Superior temporal gyrus (tissue), 1 donor: ENCODE data around the gene PRKD3.

ENCODE experiments used
- DNase-seq: peaks from one replicate; pipeline ENCODE4 v3.0.0-alpha.2; 2016; ENCODE audit errors: extremely low spot score

PRKD3 gene

DNA sequence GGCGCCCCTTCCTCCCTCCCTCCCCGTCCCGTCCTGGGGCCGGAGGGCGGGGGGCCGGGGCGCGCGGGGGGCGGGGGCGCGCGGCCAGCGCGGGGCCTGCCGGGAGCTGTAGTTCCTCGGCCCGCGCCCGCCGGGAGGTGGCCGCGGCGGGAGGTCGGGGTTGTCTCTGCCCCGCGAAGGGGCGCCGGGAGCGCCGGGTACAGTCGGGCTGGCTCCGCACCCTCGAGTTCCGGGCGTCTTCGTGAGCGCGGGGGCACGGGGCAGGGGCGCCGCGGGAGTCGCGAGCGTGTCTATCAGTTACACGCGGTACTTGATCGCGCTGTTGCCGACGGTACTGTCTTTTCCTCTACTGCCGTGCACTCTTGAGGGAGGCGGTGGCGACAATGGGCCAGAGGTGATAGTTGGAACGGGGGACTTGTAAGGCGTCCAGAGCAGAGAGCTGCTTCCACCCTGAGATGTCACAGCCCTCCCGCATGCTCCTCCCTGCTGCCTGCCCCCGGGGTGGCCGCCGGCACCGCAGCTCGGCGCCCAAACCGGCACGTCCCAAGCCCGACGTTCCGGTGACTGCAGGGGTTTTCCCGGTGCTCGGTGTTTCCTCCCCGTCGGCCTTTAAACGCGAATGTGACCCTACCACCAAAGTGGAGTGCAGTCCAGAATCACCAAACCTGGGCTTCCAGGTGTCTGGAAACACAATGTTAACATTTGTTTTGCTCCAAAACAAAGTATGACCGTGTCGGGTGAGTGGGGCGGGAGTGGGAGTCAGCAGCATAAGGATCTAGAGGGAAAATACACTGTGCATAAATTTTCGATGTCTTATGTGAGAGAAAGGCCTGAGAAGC is at the start of gene PRKD3:
Gene PRKD3, minus strand, starts transcription at position 48 of the 839 bp plus-strand sequence. CDS start 8,309 bp downstream, outside the sequence.
- no peak for DNase-seq

DNA sequence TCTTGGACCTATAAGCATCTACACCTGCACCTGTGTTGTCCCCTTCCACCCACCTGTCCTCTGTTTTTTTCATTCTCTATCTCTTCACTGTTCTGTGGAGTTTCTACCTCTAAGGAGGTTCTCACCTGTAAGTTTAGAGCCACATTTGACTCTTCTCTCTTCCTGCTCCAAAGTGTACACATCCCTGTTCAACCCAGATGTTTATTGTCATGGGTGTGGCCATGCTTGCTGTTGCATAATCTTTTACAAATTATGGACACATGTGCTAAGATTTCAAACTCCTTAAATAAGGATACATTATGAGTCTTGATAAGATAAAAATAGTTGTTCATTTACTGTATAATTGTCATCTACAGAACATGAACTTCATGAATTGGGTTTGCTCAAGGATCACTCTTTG is 47.4 kb upstream of the PRKD3 start:
- DNase-seq: no peak

DNA sequence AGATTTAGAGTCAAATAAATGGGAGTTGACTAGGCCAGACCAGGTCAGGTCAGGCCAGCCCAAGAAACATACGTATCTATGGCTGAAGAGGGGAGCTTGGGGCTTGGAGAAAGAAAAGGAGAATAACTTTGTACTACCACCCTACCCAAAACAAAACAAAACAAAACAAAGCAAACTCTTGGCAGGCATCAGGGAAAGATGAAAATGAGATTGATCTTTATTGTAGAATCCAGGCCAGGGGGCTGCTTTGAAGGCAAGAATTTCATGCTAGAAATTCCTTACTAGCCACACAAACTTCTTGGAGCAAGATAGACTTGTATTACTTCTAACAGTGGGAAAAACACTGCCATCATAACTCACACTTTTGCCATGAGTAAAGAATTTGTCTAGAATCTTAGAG is 46.0 kb upstream of the PRKD3 start:
- DNase-seq: no peak

DNA sequence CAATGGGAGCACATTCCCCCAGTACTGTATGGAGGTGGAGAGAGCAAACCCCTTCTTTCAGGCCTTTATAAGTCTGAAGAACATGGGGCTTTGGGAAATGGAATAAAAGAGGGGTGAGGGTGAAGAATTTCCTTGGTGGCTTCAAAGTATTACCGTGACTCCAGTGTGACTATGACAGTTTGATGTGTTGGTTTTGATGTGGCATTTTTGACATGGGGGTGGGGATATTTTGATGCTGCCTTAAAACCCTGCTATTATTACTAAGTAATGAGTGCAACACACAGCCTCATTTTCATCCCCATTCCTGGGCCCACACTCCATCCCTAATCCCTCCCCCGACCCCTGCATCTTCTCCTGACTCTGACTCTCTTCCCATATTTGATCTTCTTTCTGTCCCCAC is 43.4 kb upstream of the PRKD3 start:
- DNase-seq: no peak

DNA sequence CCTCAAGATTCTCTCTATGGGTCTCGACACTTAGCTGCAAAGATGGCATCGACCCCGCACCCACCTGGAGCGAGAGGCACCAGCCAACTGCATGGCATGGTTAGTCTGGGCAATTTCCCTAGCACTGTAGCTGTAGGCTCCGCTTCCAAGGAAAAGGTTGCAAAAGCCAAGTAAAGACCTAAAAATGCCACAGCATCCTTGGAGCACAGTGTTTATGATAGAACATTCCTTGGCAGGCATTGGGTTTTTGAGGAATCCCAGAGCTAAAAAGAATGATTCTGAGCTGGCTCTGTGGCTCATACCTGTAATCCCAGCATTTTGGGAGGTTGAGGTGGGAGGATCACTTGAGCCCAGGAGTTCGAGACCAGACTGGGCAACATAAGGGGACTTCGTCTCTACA is 42.7 kb upstream of the PRKD3 start:
- DNase-seq: no peak

DNA sequence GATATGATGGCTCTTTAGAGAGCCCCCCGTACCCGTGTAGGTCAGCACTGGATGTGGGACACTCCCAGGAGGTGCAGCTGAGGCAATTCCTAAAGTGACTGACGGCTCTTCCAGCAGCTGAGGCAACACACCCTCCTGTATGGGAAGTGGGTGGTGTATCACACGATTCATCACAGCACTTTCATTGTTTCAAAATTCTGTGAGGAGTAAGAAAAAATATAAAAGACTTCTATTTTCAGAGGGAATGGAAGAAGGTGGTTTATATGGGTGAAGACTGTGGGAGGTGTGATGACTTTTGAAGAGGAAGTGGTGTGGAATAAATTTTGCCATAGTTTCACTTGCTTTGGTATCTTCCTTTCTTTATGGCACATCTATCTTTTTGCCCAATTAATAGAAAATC is 42.1 kb upstream of the PRKD3 start:
- no peak for DNase-seq

DNA sequence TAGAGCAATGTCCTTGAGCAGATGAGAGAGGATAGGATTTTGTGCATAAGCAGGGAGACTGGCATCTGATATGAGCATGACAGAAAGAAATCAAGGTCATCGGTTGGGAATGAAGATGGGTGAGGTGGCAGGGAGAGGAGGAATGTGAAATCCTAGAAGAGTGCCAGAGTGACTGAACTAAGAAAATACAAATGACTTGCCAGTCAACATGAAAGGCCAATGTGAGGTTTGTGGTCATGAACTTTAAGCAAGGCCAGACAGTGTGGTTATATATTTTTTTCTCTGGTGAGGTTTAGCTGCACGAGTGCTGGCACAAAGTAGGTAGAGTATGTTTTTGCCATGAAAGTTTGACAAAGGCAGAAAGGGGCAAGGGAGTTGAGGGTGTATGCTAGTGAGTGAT is 41.0 kb upstream of the PRKD3 start:
- no peak for DNase-seq

DNA sequence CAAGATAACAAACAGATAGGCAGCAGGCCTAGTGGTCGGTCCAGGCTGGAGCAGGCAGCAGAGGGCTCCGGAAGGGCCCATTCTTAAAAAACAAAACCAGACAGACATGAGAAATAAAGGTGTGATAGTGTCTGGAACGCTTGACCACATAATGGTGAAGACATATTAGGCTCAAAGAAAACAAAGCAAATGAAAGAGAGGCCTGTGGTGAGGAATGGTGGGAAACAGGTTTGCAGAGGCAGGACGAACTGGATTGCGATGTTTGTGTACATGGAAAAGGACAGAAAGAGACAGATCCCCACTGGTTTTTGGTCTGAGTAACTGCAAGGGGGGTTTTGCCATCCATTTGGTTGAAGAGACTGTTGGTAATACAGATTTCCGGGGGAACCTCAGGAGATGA is 39.7 kb upstream of the PRKD3 start:
- DNase-seq: no peak

DNA sequence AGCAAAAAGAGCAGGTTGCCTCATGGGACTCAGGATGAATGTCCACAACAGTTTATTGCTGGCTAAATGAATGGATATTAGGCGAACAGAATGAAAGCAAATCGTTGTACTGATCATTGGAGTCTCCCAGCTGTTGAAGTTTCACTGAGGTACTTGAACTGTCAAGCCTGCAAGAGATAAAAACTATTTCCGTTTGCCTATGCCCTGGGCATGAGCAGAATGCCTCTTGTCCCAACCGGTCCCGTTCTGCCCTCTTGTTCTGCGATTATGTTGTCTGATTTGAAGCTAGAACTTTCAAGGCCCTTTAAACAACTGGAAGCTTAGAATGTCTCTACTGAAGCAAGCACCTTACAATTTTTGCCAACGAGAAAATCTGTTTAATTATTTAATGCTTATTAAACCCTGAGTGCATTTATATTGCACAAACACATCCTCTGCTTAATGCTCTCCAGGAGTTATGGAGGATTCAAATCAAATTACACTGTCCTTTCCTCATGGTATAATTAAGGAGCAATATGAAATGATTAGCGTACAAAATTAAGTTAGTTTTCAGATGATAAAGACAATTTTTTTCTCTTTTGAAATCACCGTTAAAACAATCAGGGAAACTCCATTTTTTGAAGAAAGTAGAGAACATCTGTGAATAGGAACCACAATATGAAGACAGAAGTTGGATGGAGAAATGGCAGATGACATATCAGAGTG is 37.5 kb upstream of the PRKD3 start:
- no peak for DNase-seq

DNA sequence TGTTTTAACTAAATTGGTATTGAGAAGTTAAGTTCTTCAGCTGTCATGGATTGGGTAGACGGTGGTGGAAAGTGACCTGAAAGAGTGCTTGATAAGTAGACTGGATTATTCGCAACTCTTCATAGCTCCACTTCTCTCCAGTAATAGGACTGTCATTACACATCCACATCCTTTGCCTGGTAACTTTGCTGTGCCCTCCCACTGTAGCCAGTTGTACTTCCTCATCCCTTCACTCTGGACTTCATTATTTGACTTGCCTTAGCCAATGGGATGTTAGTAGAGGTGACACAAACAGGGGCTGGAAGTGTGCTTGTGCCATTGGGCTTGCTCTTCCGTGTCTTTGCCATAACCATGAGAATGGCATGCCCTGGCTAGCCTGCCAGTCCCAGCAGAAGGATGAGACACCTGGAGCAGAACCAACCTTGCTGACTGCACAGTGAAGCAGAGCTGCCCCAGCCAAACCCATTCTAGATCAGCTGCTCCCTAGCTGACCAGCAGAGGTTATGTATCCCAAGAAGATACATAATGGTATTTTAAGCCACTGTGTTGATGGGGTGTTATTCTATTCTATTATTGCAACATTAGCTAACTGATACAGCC is 36.7 kb upstream of the PRKD3 start:
- no peak for DNase-seq

DNA sequence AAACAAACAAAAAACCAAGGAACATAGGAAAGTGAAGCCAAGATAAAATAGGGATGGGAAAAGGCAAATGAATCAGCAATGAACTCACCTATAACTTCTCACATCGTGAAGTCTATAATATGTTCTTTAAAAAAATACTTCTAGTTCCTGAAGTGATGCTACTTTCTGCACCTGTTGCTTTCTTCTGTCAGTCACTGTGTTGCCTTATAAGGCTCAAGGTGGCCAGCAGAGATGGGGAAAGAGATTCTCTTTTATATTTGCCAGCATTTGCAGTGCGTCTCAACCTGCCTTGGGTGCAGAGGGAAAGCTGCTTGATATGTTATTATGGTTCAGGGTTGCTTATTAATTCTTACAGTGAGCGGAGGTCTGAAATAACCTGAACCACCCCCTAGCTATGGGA is 33.8 kb upstream of the PRKD3 start:
- no peak for DNase-seq

DNA sequence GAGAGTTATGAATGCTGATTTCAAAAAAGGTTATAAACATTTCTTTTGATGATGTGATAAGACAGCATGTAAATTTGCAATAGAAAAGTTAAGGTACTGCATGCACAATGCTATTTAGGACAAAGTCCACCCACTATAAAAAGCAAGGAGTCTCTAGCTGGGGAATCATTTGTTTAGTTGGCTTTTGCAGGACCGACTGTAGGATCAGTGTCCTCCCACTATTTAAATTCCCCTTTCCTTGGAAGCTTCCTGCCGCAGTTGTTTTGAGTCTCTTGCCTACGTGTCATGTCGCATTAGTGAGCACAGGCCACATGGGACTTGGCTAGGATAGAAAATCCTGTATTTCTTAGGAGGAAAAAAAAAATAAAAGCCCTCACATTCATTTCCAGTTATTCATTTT is 32.9 kb upstream of the PRKD3 start:
- no peak for DNase-seq

DNA sequence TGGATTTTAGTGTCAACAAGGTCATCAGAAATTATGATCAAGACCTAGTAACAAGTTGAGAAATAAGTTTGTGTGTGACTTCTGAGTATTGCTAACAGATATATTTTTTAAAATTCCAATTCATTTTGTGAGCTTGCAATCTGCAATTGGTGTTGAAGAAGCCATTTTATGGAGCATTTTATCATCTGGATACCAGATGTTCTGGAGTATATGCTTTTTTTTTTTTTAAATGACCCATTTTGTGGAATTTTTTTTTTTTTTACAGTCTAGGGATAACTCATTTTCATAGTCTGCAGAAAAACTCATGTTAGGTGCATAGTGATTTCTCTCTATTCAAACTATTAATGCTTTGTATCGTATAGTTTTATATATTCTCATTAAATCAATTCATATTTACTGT is 32.4 kb upstream of the PRKD3 start:
- DNase-seq: no peak

DNA sequence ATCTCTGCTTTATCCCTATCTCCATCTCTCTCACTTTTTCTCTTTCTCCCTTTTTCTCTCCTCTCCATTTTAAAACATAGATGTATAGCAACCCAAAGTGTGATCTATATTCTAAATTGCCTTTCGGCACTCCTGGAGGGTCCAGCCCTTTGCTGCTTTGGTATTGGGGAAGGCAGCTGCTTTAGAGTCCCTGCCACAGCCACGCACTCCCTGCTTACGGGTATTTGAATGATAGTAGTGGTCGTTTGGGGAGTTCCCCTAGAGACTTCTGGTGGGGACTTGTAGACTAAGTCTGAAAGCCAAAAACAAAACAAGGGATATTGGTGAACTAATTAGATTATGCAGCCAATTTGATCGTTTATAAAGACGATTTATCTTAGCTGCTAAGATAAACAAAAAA is 31.7 kb upstream of the PRKD3 start:
- no peak for DNase-seq

DNA sequence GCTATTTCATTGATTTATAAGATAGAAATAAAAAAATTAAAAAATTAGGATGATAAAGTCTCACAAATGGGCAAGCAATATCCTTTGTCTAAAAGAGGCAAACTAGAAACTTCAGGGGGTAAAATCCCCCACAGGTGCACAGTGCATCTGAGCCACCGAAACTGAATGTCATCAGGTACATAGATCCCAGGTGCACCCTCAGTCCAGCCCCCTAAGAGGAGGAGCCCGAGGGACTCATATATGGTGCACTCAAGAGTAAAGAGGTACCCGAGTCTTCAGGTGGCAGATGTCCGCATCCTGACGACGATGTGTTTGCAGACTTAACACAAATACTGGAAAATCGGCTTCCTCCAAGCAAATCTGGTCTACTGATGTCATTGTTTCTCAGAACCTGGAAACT is 31.1 kb upstream of the PRKD3 start:
- DNase-seq: no peak

DNA sequence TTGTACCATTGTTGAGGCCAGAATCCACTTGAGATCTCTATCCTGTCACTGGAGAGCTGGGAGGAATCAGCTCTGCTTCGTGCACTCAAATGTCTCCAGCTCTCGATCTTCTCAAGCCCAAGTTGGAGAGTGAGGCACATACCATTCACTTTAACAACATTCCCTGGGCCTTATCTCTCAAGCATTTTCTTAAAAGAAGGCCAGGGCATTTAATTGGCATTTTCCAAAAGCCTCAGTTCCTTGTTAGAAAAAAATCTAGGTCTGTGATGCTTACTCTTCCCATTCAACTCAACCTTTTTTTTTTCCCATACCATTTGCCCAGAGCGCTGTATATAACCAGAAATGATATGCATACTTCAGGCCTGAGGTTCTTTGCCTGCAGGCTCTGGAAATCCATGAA is 29.9 kb upstream of the PRKD3 start:
- DNase-seq: no peak

DNA sequence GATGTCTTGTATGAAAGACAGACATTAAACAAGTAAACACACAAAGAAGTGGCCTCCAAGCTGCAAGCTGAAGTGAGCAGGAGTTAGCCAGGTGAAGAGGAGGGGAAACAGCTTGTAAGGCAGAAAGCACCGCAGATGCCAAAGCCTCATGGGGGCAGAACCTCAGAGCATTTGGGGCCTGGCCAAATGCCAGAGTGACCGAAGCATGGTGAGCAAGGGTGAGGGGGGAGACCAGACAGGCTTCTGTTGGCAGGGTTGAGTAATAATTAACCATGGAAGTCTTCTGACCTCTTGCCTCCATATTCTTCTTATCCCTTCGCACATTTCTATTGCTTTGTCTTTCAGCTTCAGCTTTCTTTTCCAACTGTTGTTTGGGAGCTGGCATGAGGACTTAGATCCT is 25.4 kb upstream of the PRKD3 start:
- DNase-seq: no peak

DNA sequence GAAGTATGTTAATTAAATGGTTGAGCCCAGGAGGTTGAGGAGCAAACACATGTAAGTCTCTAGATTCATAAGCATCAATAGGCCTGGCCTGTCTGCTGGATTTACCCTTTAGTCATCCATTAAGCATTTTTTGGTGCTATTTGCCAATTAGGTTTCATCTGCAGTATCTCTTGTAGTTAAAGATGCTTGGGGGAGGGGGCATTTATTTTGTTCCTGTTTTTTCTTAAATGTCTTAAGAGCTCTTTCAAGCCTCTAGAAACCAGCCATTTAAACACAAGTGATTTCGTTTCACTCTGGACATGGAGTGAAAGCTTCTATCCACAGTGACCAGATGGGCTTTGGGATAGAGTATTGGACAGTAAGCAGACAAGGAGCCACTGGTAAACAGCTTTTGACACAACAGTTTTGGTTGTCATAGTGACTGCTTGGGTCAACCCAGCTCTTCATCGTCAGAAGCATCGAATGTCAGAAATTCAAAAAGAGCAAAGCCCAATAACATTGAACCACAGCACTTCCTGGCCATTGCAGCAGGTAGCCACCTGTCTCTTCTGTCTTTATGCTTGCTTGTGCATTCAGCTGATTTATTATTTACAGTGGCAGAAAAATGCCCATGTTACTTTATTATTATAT is 24.7 kb upstream of the PRKD3 start:
- DNase-seq: no peak

DNA sequence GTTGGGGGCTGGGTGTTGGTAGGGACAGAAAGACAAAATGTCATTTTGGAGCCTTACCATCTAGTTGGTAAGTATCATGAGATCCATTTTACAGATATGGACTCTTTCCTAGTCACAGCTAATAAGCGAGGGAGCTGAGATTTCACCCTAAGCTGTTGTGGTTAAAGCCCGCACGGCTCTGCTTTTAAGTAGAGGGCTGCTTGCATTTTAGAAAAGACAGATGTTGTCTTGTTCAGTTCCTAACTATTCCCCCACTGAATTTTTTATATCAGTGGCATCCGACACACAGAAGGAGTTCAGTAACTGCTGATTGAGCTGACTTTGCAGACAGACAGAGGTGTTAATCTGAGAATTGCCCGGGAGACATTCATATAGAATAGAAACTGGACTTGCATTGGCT is 23.5 kb upstream of the PRKD3 start:
- DNase-seq: no peak

DNA sequence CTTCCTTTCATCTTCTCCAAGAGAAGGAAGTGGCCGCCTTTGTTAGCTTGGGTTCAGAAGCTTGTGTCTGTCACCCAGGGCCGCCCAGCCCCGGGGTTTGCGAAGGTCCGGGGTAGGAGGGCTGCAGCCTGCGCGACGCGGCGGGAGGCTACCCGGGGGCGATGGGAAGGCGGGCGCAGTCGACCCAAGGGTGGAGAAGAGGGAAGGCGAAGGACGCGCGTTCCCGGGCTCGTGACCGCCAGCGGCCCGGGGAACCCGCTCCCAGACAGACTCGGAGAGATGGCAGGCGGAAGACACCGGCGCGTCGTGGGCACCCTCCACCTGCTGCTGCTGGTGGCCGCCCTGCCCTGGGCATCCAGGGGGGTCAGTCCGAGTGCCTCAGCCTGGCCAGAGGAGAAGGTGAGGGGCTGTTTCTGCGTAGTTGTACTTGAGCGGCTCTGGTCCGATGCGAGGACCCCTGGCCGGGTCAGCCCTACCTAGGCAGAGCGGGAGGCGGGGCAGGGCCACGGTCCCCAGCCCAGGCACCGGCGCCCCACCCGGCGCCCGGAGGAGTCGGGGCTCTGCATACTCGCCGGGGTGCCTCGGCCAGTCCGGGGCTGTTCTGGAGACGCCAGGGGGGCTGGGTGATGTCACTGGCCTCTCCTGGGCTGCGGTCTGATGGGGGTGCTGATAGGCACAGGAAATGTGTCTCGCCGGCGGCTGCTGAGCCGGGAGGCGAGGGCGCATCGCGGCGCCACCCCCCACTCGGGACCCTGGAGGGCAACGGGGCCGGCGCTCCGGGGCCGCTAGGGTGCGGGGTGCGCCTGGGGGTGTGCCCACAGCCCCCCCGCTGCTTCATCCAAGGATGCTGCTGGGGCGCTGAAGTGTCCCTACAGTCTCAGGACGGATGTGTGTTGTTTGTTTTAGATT is 20.1 kb upstream of the PRKD3 start, which contains the start of gene QPCT:
Gene QPCT, plus strand, starts transcription at position 178 of the 909 bp plus-strand sequence. Its CDS starts 102 bp downstream, at position 280.
- DNase-seq: no peak
